ENCODE data around the gene GET4. TPM values are rescaled to one million over a fixed set of nuclear protein-coding genes. Genes with fewer than 3 reads are reported as not detected.

Gene GET4, protein sequence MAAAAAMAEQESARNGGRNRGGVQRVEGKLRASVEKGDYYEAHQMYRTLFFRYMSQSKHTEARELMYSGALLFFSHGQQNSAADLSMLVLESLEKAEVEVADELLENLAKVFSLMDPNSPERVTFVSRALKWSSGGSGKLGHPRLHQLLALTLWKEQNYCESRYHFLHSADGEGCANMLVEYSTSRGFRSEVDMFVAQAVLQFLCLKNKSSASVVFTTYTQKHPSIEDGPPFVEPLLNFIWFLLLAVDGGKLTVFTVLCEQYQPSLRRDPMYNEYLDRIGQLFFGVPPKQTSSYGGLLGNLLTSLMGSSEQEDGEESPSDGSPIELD
- 19.1 TPM for total RNA-seq

DNA sequence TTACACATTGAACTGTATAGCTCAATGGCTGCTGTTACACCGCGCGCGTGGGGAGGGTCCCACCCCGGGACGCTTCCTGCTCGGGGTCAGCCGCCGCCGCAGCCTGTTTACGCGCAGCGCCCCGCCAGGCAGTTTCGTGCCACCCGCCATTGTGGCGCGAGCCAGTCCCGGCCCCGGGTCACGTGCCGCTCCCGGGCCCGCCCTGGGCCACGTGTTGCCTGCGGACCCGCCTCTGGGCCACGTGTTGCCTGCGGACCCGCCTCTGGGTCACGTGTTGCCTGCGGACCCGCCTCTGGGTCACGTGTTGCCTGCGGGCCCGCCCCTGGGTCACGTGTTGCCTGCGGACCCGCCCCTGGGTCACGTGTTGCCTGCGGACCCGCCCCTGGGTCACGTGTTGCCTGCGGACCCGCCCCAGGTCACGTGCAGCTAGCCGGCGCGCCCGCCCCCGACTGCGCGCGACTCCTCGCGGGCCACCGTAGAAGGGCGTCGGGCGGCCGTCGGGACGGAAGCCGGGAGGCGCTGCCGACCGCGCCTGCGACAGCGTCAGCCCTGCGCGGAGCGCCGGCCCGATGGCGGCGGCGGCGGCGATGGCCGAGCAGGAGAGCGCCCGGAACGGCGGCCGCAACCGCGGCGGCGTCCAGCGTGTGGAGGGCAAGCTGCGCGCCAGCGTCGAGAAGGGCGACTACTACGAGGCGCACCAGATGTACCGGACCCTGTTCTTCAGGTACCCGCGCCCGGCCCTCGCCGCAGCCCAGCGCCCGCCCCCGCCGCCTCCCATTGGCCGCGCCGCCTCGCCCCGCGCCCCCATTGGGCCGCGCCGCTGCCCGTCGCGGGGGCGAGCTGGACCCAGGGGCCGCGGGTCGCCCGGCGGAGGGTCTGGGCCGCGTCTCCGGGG, at the start of gene GET4:
GET4 (plus strand) TSS at position 478 of the 895 bp plus-strand sequence; CDS start at position 570, 92 bp downstream.

DNA sequence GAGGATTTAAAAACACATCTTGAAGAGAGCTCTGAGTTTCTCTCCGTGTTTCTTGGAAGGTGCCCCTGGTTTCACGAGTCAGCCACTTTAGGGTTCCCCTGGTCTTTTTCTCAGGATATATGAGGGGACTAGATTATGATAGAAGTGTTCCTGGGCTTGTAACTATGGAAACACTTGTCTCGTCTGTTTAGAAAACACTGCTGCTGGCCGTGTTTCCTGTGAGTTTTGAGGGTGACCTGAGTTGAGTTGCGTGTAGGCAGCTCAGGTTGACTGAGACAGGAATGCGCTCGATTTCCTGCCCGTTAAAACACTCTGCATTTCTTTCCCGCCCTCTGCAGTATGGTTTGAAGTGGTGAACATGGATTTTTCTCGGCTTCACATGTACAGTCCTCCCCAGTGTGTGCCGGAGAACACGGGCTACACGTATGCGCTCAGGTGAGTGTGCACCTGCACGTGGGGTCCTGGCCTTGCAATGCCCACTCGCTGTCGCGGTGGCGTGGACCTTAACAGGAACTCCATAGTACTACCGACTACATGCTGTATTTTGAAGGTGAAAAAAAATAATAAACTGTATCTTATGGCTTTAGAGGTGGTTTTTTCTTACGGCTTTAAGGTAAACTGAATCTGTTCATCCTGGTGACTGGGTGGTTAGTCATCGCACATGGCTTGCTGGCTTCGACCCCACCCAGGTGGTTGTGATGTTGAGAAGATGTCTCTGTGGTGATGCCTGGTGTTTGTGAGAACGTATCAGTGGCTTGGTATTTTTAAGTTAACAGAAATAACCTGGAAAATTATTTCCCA, 44.0 kb upstream of the GET4 start, which contains the start of gene SUN1:
SUN1 (plus strand) TSS at position 310 of the 801 bp plus-strand sequence; CDS start at position 359, 49 bp downstream.

Other genes with a start within 250 kb of the GET4 start
- 14.7 TPM for gene DNAAF5, start 149.9 kb upstream of the GET4 start, total RNA-seq
- gene PRKAR1B, start 149.3 kb upstream of the GET4 start, total RNA-seq: 88.3 TPM
- gene SUN1, start 44.1 kb upstream of the GET4 start, total RNA-seq: 335 TPM
- gene ADAP1, start 78.1 kb downstream of the GET4 start, total RNA-seq: 30.4 TPM
- gene COX19, start 99.0 kb downstream of the GET4 start, total RNA-seq: 46.6 TPM
- not detected for gene CYP2W1, start 106.6 kb downstream of the GET4 start, total RNA-seq
- gene GPR146, start 168.0 kb downstream of the GET4 start, total RNA-seq: 1.3 TPM
- 1.6 TPM for gene GPER1, start 211.6 kb downstream of the GET4 start, total RNA-seq